WTC11 (cell line): Measurements from ENCODE around the gene UGT1A5.

ENCODE experiments used
- ATF1 ChIP-seq: sonication (generic); formaldehyde crosslinking; IDR thresholded peaks from 2 replicates; pipeline ENCODE4 v1.8.1; 2023; ENCODE audit warnings: mild to moderate bottlenecking, moderate library complexity, missing genetic modification reagents
- ATF2 ChIP-seq: sonication (generic); formaldehyde crosslinking; IDR thresholded peaks from 2 replicates; pipeline ENCODE4 v1.8.1; 2022; ENCODE audit warnings: low read depth, missing genetic modification reagents, borderline replicate concordance
- CBFB ChIP-seq: sonication (generic); formaldehyde crosslinking; IDR thresholded peaks from 2 replicates; pipeline ENCODE4 v1.8.1; 2022; ENCODE audit warnings: mild to moderate bottlenecking, low read depth, missing genetic modification reagents
- CTCF ChIP-seq: fragments of 200-600 bp; IDR thresholded peaks from 2 replicates; pipeline ENCODE4 v1.8.0; 2022; ENCODE audit warnings: antibody characterized with exemption
- E2F4 ChIP-seq: sonication (generic); formaldehyde crosslinking; IDR thresholded peaks from 2 replicates; pipeline ENCODE4 v1.8.1; 2022; ENCODE audit warnings: low read depth, mild to moderate bottlenecking, moderate library complexity, missing genetic modification reagents, borderline replicate concordance
- ERG ChIP-seq: fragments of 250-450 bp; sonication (Bioruptor Pico); IDR thresholded peaks from 2 replicates; pipeline ENCODE4 v1.8.0; 2021; ENCODE audit warnings: mild to moderate bottlenecking
- GRHL2 ChIP-seq: fragments of 250-450 bp; sonication (Bioruptor Pico); IDR thresholded peaks from 2 replicates; pipeline ENCODE4 v1.8.0; 2022; ENCODE audit warnings: mild to moderate bottlenecking, moderate library complexity; ENCODE audit not compliant: insufficient replicate concordance, severe bottlenecking
- MLX ChIP-seq: sonication (generic); formaldehyde crosslinking; IDR thresholded peaks from 2 replicates; pipeline ENCODE4 v1.8.1; 2023; ENCODE audit warnings: mild to moderate bottlenecking, missing genetic modification reagents, moderate library complexity
- ZBTB21 ChIP-seq: sonication (generic); formaldehyde crosslinking; IDR thresholded peaks from 2 replicates; pipeline ENCODE4 v1.8.1; 2023; ENCODE audit warnings: mild to moderate bottlenecking, missing genetic modification reagents, borderline replicate concordance
- ZNF423 ChIP-seq: fragments of 250-450 bp; sonication (Bioruptor Pico); IDR thresholded peaks from 2 replicates; pipeline ENCODE4 v2.1.2; 2022; ENCODE audit warnings: mild to moderate bottlenecking, moderate library complexity

GRCh38 chr2:233799087-233799665 lies 86.5 kb downstream of the UGT1A5 start:
- no peak for TF ChIP-seq ATF2 (CRISPR knock-in tag)
- TF ChIP-seq CBFB (CRISPR knock-in tag): no peak
- no peak for TF ChIP-seq E2F4 (CRISPR knock-in tag)
- no peak for TF ChIP-seq CTCF
- no peak for TF ChIP-seq ZBTB21 (CRISPR knock-in tag)
- no peak for TF ChIP-seq ERG (CRISPR knock-in tag)
- TF ChIP-seq MLX: no peak
- TF ChIP-seq ATF1 (CRISPR knock-in tag): no peak
- no peak for TF ChIP-seq ZNF423 (CRISPR knock-in tag)
- no peak for TF ChIP-seq GRHL2 (CRISPR knock-in tag)
